K562 (cell line): ENCODE results near the gene TMED6.

Source experiments
- CBX3 ChIP-seq, 2 experiments: IDR thresholded peaks; 1 replicate in 1 of 2; 2 replicates in 1 of 2; pipeline ENCODE4 v1.6.1; 2012; ENCODE audit warnings: inconsistent platforms in 2 of 2, low read length in 2 of 2, borderline replicate concordance in 1 of 2, control low read depth in 1 of 2
- HMGXB4 ChIP-seq: sonication (generic); formaldehyde crosslinking; IDR thresholded peaks from 2 replicates; pipeline ENCODE4 v1.8.1; 2023; ENCODE audit warnings: mild to moderate bottlenecking, missing genetic modification reagents
- KLF1 ChIP-seq: fragments of 450-650 bp; IDR thresholded peaks from 2 replicates; pipeline ENCODE4 v1.6.1; 2016; ENCODE audit warnings: missing genetic modification characterization, missing compliant biosample characterization
- NFIC ChIP-seq: fragments of 450-650 bp; IDR thresholded peaks from 2 replicates; pipeline ENCODE4 v1.6.1; 2017; ENCODE audit warnings: mild to moderate bottlenecking, inconsistent platforms
- POLR2A ChIP-seq: fragments of 450-650 bp; conservative IDR thresholded peaks from 2 replicates; pipeline ENCODE4 v1.6.1; 2016
- RCOR1 ChIP-seq, 2 experiments: IDR thresholded peaks; 2 replicates each; pipeline ENCODE4 v1.6.1; 2012; ENCODE audit warnings: low read depth in 2 of 2, low read length in 2 of 2, borderline replicate concordance in 1 of 2, improper control_type of control experiment in 1 of 2
- SP2 ChIP-seq: IDR thresholded peaks from 2 replicates; pipeline ENCODE4 v1.6.1; 2011; ENCODE audit warnings: mild to moderate bottlenecking, low read depth, low read length, moderate library complexity; ENCODE audit not compliant: poor library complexity, severe bottlenecking; ENCODE audit errors: extremely low read depth
- ZNF507 ChIP-seq: conservative IDR thresholded peaks from 2 replicates; pipeline ENCODE4 v1.6.1; 2017; ENCODE audit warnings: missing genetic modification characterization, missing compliant biosample characterization

- no peak for TF ChIP-seq KLF1
- TF ChIP-seq SP2: no peak
- no peak for TF ChIP-seq CBX3 (IDR thresholded peaks at IDR 0.05; ENCODE audit: borderline replicate concordance in 1 of 2, low read length in 2 of 2)
- no peak for TF ChIP-seq RCOR1 (IDR thresholded peaks at IDR 0.05; ENCODE audit: borderline replicate concordance in 1 of 2, low read depth in 2 of 2, low read length in 2 of 2)
- no peak for TF ChIP-seq NFIC
- no peak for TF ChIP-seq POLR2A
- TF ChIP-seq ZNF507 (tag): no peak
- TF ChIP-seq HMGXB4 (CRISPR knock-in tag): no peak
Observed at GRCh38 chr16:69386596-69386995, 35.0 kb upstream of the TMED6 start.
